Activated T-cell treated with anti-CD3 and anti-CD28 coated beads, Interleukin-2, amount 50 U/mL, for 72 hours (primary cell): Measurements from ENCODE around the gene USP24. TPM values are rescaled to one million over a fixed set of nuclear protein-coding genes. Genes with fewer than 3 reads are reported as not detected.
"Not testable (repeated sequence)": the region's sequence is repeated elsewhere in the genome, so short reads cannot be mapped to it uniquely, and the experiment has no call there.

Experiments
- ATAC-seq, 2 donors: fragments of 150-1000 bp; cut with Tn5 transposase; replicated peaks in 1 of 2; 2 replicates each; pipeline ENCODE4 v1.10.0; 2021; ENCODE audit warnings: moderate library complexity in 2 of 2, mild to moderate bottlenecking in 1 of 2
- DNase-seq, 2 donors: peaks; one replicate each; pipeline ENCODE4 v3.0.0; 2021 to 2022; ENCODE audit warnings: mixed read lengths in 1 of 2
- H3K27ac Mint-ChIP-seq: one replicate; pipeline ENCODE4 v1.8.0; 2022; ENCODE audit warnings: mild to moderate bottlenecking, moderate library complexity, mixed read lengths
- H3K27me3 Mint-ChIP-seq: one replicate; pipeline ENCODE4 v1.8.0; 2022; ENCODE audit warnings: low read depth, mixed read lengths
- H3K36me3 Mint-ChIP-seq, 2 donors: one replicate each; pipeline ENCODE4 v1.8.0; 2022; ENCODE audit warnings: mixed read lengths in 2 of 2, mild to moderate bottlenecking in 1 of 2; ENCODE audit not compliant: insufficient read depth in 2 of 2
- H3K4me1 Mint-ChIP-seq: one replicate; pipeline ENCODE4 v1.8.0; 2022; ENCODE audit warnings: low read depth, mixed read lengths
- H3K4me3 Mint-ChIP-seq, 2 donors: one replicate each; pipeline ENCODE4 v1.8.0; 2022; ENCODE audit warnings: mild to moderate bottlenecking in 2 of 2, mixed read lengths in 2 of 2, moderate library complexity in 2 of 2
- H3K9me3 Mint-ChIP-seq, 2 donors: one replicate each; pipeline ENCODE4 v1.8.0; 2022; ENCODE audit warnings: mixed read lengths in 2 of 2
- total RNA-seq, 2 donors: library from RNA; stranded (reverse); gene quantifications; one replicate each; pipeline ENCODE4 v1.2.3, GENCODE V29; 2022

Gene USP24
- total RNA-seq, 2 donors from 2014 or later: 46.1 to 46.2 TPM

GRCh38 chr1:55109005-55109404 lies 106.2 kb downstream of the USP24 start:
- DNase-seq, H3K9me3 Mint-ChIP-seq, H3K4me3 Mint-ChIP-seq, H3K4me1 Mint-ChIP-seq, H3K27me3 Mint-ChIP-seq, ATAC-seq: not testable (repeated sequence)
- peak overlapping the region; percentile 83 for H3K27ac Mint-ChIP-seq
- H3K36me3 Mint-ChIP-seq: peaks cover 15 to 30% of the 10 kb centered on the region in 2 donors

GRCh38 chr1:55107101-55107500 lies 108.1 kb downstream of the USP24 start:
- Mint-ChIP-seq H3K4me1 (no peaks in the 10 kb centered on the region), H3K27me3 (no peaks in the 10 kb centered on the region), H3K4me3 (no peak overlapping the region), H3K9me3 (no peaks in the 10 kb centered on the region), H3K27ac (no peak overlapping the region), H3K36me3 (peaks cover 5 to 11% of the 10 kb centered on the region in 2 donors)
- DNase-seq (no peak), ATAC-seq (no peak)

GRCh38 chr1:55103891-55104290 lies 111.3 kb downstream of the USP24 start:
- DNase-seq (no peak), ATAC-seq (peak in 1 of 2 donors; percentile 36)
- no peaks in the 10 kb centered on the region for H3K27me3 Mint-ChIP-seq
- H3K27ac Mint-ChIP-seq: peak overlapping the region; percentile 85
- H3K9me3 Mint-ChIP-seq: no peaks in the 10 kb centered on the region
- H3K36me3 Mint-ChIP-seq: peaks cover 5 to 7% of the 10 kb centered on the region in 2 donors
- no peak overlapping the region for H3K4me3 Mint-ChIP-seq
- H3K4me1 Mint-ChIP-seq: no peaks in the 10 kb centered on the region

- H3K4me1 Mint-ChIP-seq: no peaks in the 10 kb centered on the region
- H3K36me3 Mint-ChIP-seq: peaks cover 4 to 27% of the 10 kb centered on the region in 2 donors
- ATAC-seq (no peak), DNase-seq (no peak)
- no peaks in the 10 kb centered on the region for H3K27me3 Mint-ChIP-seq
- H3K27ac Mint-ChIP-seq: peak overlapping the region; percentile 2
- H3K9me3 Mint-ChIP-seq: no peaks in the 10 kb centered on the region
- no peak overlapping the region for H3K4me3 Mint-ChIP-seq
These were observed 120.1 kb downstream of the USP24 start for GRCh38 chr1:55095095-55095494.

- Mint-ChIP-seq H3K27ac (no peak overlapping the region), H3K4me3 (no peak overlapping the region), H3K27me3 (no peaks in the 10 kb centered on the region), H3K9me3 (no peaks in the 10 kb centered on the region), H3K4me1 (peaks cover 5% of the 10 kb centered on the region), H3K36me3 (peaks cover 12 to 33% of the 10 kb centered on the region in 2 donors)
- ATAC-seq (no peak), DNase-seq (no peak)
These were observed 122.7 kb downstream of the USP24 start for GRCh38 chr1:55092475-55092874.

- no peaks in the 10 kb centered on the region for H3K9me3 Mint-ChIP-seq
- no peak for ATAC-seq
- peaks cover 10 to 29% of the 10 kb centered on the region in 2 donors for H3K36me3 Mint-ChIP-seq
These were observed 125.5 kb downstream of the USP24 start for GRCh38 chr1:55089683-55090082.

GRCh38 chr1:55088413-55088812 lies 126.8 kb downstream of the USP24 start:
- Mint-ChIP-seq H3K9me3 (no peaks in the 10 kb centered on the region), H3K36me3 (peaks cover 8 to 23% of the 10 kb centered on the region in 2 donors), H3K27me3 (no peaks in the 10 kb centered on the region), H3K4me3 (no peak overlapping the region), H3K4me1 (peaks cover 5% of the 10 kb centered on the region), H3K27ac (peak overlapping the region; percentile 27)
- DNase-seq (no peak), ATAC-seq (no peak)

More at GRCh38 chr1:55089683-55090082, 125.5 kb downstream of the USP24 start:
- H3K27ac Mint-ChIP-seq: no peak overlapping the region
- no peak overlapping the region for H3K4me3 Mint-ChIP-seq
- no peaks in the 10 kb centered on the region for H3K27me3 Mint-ChIP-seq
- peaks cover 5% of the 10 kb centered on the region for H3K4me1 Mint-ChIP-seq
- no peak for DNase-seq

GRCh38 chr1:55087439-55087838 lies 127.7 kb downstream of the USP24 start:
- no peak for ATAC-seq
- no peak for DNase-seq
- H3K27ac Mint-ChIP-seq: peak overlapping the region; percentile 20
- H3K4me3 Mint-ChIP-seq: no peak overlapping the region
- H3K4me1 Mint-ChIP-seq: peaks cover 5% of the 10 kb centered on the region
- H3K9me3 Mint-ChIP-seq: no peaks in the 10 kb centered on the region
- H3K27me3 Mint-ChIP-seq: no peaks in the 10 kb centered on the region
- peaks cover 8 to 23% of the 10 kb centered on the region in 2 donors for H3K36me3 Mint-ChIP-seq

- Mint-ChIP-seq H3K4me1 (peaks cover 5% of the 10 kb centered on the region), H3K4me3 (no peak overlapping the region), H3K27ac (no peak overlapping the region), H3K36me3 (peaks cover 6 to 19% of the 10 kb centered on the region in 2 donors), H3K9me3 (no peaks in the 10 kb centered on the region), H3K27me3 (no peaks in the 10 kb centered on the region)
- ATAC-seq (no peak), DNase-seq (no peak)
These were observed 130.9 kb downstream of the USP24 start for GRCh38 chr1:55084257-55084656.

GRCh38 chr1:55081905-55082296 lies 133.3 kb downstream of the USP24 start:
- Mint-ChIP-seq H3K36me3 (peaks cover 1 to 13% of the 10 kb centered on the region in 2 donors), H3K9me3 (no peaks in the 10 kb centered on the region), H3K27ac (peak overlapping the region; percentile 63), H3K27me3 (no peaks in the 10 kb centered on the region), H3K4me1 (no peaks in the 10 kb centered on the region), H3K4me3 (no peak overlapping the region)
- DNase-seq (no peak), ATAC-seq (no peak)

GRCh38 chr1:55081188-55081904 lies 133.8 kb downstream of the USP24 start:
- ATAC-seq (no peak), DNase-seq (no peak)
- Mint-ChIP-seq H3K27me3 (no peaks in the 10 kb centered on the region), H3K9me3 (no peaks in the 10 kb centered on the region), H3K36me3 (peaks cover 1 to 15% of the 10 kb centered on the region in 2 donors), H3K4me3 (no peak overlapping the region), H3K27ac (peak overlapping the region; percentile 63), H3K4me1 (no peaks in the 10 kb centered on the region)

- Mint-ChIP-seq H3K9me3 (no peaks in the 10 kb centered on the region), H3K4me3 (no peak overlapping the region), H3K27me3 (no peaks in the 10 kb centered on the region), H3K36me3 (peaks cover 3 to 15% of the 10 kb centered on the region in 2 donors), H3K4me1 (no peaks in the 10 kb centered on the region), H3K27ac (peak overlapping the region; percentile 81)
- DNase-seq (no peak), ATAC-seq (no peak)
These were observed 135.5 kb downstream of the USP24 start for GRCh38 chr1:55079651-55080050.

GRCh38 chr1:55078470-55078869 lies 136.7 kb downstream of the USP24 start:
- H3K9me3 Mint-ChIP-seq: no peaks in the 10 kb centered on the region
- ATAC-seq: no peak
- no peak overlapping the region for H3K4me3 Mint-ChIP-seq
- no peaks in the 10 kb centered on the region for H3K27me3 Mint-ChIP-seq
- peaks cover 9% of the 10 kb centered on the region for H3K4me1 Mint-ChIP-seq
- DNase-seq: no peak
- H3K36me3 Mint-ChIP-seq: peaks cover 3 to 19% of the 10 kb centered on the region in 2 donors
- H3K27ac Mint-ChIP-seq: no peak overlapping the region

GRCh38 chr1:55076356-55076755 lies 138.8 kb downstream of the USP24 start:
- peaks cover 10 to 20% of the 10 kb centered on the region in 2 donors for H3K36me3 Mint-ChIP-seq
- peak overlapping the region; percentile 45 for H3K27ac Mint-ChIP-seq

More at GRCh38 chr1:55076356-55076755, 138.8 kb downstream of the USP24 start:
- Mint-ChIP-seq H3K4me3 (no peak overlapping the region), H3K4me1 (peaks cover 27% of the 10 kb centered on the region), H3K27me3 (no peaks in the 10 kb centered on the region), H3K9me3 (no peaks in the 10 kb centered on the region)
- ATAC-seq: no peak
- DNase-seq: no peak
